ENCODE measurements around the gene KCND2. TPM values are rescaled to one million over a fixed set of nuclear protein-coding genes. Genes with fewer than 3 reads are reported as not detected.

KCND2 gene
- polyA plus RNA-seq, 2 of the 4 experiments (the other 2 are of a cell fraction), result 0.01 TPM; not detected in 1

GRCh38 chr7:120799147-120799546, 526.2 kb downstream of the KCND2 start:
- Histone ChIP-seq H3K27ac (no peak overlapping the region), H3K4me1 (no peaks in the 10 kb centered on the region), H3K4me3 (no peak overlapping the region), H3K9me3 (no peaks in the 10 kb centered on the region), H3K4me2 (no peak overlapping the region)
- no peak for ATAC-seq
- CTCF ChIA-PET, result no interaction called here
- POLR2A ChIA-PET, result no interaction called here
- WGBS (ENCODE audit: missing lambda C conversion rate), result 6% methylated on average over 1 of the region's 1 CpG
- no peak for FAIRE-seq
- no peak for TF ChIP-seq HEYL (CRISPR knock-in tag; IDR thresholded peaks at IDR 0.05)
- TF ChIP-seq RAD21 (conservative IDR thresholded peaks at IDR 0.05 in 1 of 2, IDR thresholded peaks at IDR 0.05 in 1 of 2), result no peak
- no peak for TF ChIP-seq RFX5 (IDR thresholded peaks at IDR 0.05)
- TF ChIP-seq CHD4 (IDR thresholded peaks at IDR 0.05; ENCODE audit: borderline replicate concordance), result no peak
- TF ChIP-seq EP300 (IDR thresholded peaks at IDR 0.05), result no peak
- no peak for TF ChIP-seq HOXB5 (CRISPR knock-in tag; IDR thresholded peaks at IDR 0.05)
- TF ChIP-seq E2F6 (IDR thresholded peaks at IDR 0.05; ENCODE audit: borderline replicate concordance, low read depth), result no peak
- TF ChIP-seq HES2 (IDR thresholded peaks at IDR 0.05), result no peak
- TF ChIP-seq POLR2AphosphoS2 (conservative IDR thresholded peaks at IDR 0.05; ENCODE audit: low read length), result no peak
- no peak for TF ChIP-seq REST (IDR thresholded peaks at IDR 0.05)
- no peak for TF ChIP-seq BHLHE40 (IDR thresholded peaks at IDR 0.05; ENCODE audit: low read depth, low read length)
- TF ChIP-seq SREBF2 (IDR thresholded peaks at IDR 0.05), result no peak
- no peak for TF ChIP-seq ZSCAN20 (CRISPR knock-in tag; IDR thresholded peaks at IDR 0.05)
- TF ChIP-seq RCOR1 (IDR thresholded peaks at IDR 0.05; ENCODE audit: low read depth, low read length), result no peak
- no peak for DNase-seq (ENCODE audit: low read depth in 1 of 2, low spot score in 1 of 2)

Small RNAs within 50 kb of the gene (small RNA-seq; reads per million reads assigned to genes)
- gene RNU6-581P, result 0 reads per million in 6 experiments
